NB4 (cell line): ENCODE results near the gene YES1.
A peak's percentile ranks its signal among the peaks of the same experiment; 100 is the strongest.

ENCODE experiments used
- DNase-seq: peaks from one replicate; pipeline ENCODE4 v3.0.0; 2010; ENCODE audit warnings: low read depth
- H3K4me3 ChIP-seq: one replicate; pipeline ENCODE4 v1.5.1; 2011; ENCODE audit warnings: mild to moderate bottlenecking, low read depth, low read length, moderate library complexity
- CTCF ChIP-seq: IDR thresholded peaks from one replicate; pipeline ENCODE4 v1.5.1; 2012; ENCODE audit warnings: low read depth, low read length
- MYC ChIP-seq: IDR thresholded peaks from 2 replicates; pipeline ENCODE4 v1.6.1; 2011; ENCODE audit warnings: low read depth, low read length
- POLR2A ChIP-seq: IDR thresholded peaks from 2 replicates; pipeline ENCODE4 v1.6.1; 2011; ENCODE audit warnings: mild to moderate bottlenecking; ENCODE audit not compliant: insufficient read length; ENCODE audit errors: extremely low read depth
- TF ChIP-seq, protein P1 (sequence below): IDR thresholded peaks from 2 replicates; pipeline ENCODE4 v1.6.1; 2011; ENCODE audit warnings: low read depth, low read length

The YES1 gene

DNA sequence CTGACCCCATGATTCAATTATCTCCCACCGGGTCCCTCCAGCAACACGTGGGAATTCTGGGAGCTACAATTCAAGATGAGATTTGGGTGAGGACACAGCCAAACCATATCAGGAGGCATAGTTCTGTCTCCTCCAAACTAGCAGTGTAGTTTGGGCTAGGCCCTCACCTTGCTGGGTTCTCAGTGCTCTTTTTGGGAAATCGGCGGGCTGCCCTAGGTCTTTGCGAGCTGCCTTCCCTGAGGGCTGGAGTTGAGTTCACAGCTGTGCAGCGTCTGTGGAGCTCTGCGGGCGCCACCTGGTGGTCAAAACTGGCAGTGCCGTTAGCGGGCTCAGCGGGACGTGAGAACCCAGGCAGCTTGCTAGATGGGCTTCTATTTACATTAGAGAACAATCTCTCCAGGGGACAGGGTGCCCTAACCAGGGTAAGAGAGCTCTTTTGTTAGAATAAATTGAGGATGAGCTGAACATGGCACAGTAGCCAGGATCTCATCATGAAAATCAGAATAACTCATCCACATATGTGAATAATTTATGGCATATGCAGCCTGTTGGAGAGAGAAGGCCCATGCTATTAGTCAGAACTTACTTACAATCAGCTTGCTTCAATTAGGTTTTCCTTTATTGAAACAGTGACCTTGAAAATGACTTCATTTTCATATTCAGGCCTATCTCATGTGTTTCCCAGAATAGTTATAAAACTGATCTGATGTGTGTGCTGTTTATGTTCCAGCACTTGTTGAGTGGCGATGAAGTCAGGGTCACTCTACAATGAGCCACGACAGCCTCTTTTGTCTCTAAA is 27.4 kb upstream of the YES1 start:
- H3K4me3 ChIP-seq, result no peak overlapping the region
- peak; percentile 84 for DNase-seq
- TF ChIP-seq MYC, result no peak
- TF ChIP-seq CTCF, result peak; percentile 95

- DNase-seq, result no peak
- H3K4me3 ChIP-seq, result no peak overlapping the region
- no peak for TF ChIP-seq POLR2A
- no peak for TF ChIP-seq CTCF
- no peak for TF ChIP-seq MYC
- TF ChIP-seq, protein P1, sequence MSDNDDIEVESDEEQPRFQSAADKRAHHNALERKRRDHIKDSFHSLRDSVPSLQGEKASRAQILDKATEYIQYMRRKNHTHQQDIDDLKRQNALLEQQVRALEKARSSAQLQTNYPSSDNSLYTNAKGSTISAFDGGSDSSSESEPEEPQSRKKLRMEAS, result no peak
Observed at GRCh38 chr18:837922-838321, 25.9 kb upstream of the YES1 start.

DNA sequence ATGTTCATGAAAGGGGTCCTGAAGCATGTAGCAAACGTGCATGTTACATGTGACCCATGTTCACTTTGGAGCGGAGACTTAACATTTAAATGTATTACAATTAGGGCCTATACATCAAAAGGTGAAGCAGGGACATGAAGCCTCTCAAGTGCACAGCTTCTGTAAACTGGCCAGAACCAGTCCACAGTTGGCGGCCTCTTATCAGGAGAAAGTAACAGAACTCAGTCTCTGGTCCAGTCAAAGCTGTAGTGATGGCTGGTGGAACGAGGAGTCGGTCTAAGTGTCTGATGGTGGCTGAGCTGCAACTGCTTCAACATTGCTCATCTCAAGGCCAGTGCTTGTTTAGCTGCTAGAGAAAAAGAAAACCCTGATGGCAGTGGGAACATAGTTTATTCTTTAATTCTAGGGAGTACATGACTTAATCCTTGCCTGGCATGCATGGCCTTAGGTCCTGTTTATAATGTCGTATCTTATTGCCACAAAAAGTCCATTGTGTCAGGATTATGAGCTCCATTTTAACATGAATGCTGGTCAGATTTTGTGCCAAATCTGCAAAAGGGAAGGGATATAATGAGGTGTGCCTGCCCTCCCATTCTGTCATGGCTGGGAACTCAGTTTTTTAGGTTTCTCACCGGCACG is 22.2 kb upstream of the YES1 start:
- TF ChIP-seq CTCF (no peak), MYC (no peak), POLR2A (no peak)
- TF ChIP-seq, protein P1, result no peak
- no peak for DNase-seq
- no peak overlapping the region for H3K4me3 ChIP-seq

DNA sequence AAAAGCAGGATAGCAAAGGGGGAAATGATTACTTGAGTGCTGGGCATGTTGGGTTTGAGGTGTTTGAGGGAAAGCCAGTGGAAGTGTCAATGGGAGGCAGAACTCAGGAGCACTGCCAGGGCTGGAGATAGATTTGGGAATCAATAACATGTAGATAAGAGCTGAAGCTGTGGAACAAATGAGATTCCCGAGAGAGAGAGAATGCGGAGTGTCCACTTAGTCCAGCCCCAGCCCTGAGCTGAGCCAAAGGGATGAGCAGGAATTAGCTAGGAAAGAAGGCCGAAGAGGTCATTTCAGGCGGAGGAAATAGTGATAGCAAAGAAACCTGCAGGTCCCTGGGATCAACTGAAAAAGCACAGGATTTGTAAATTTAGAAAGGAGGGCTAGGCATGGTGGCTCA is 21.2 kb upstream of the YES1 start:
- TF ChIP-seq CTCF (no peak), MYC (no peak), POLR2A (no peak)
- TF ChIP-seq, protein P1, result no peak
- no peak for DNase-seq
- no peak overlapping the region for H3K4me3 ChIP-seq

GRCh38 chr18:832085-832681 is 20.1 kb upstream of the YES1 start:
- no peak overlapping the region for H3K4me3 ChIP-seq
- peak; percentile 31 for DNase-seq
- TF ChIP-seq CTCF (no peak), MYC (no peak)
- TF ChIP-seq, protein P1, result no peak
